HepG2 (cell line): ENCODE data around the gene TRAPPC4. TPM values are rescaled to one million over a fixed set of nuclear protein-coding genes. Genes with fewer than 3 reads are reported as not detected.

Experiments
- ARNT2 ChIP-seq: sonication (generic); formaldehyde crosslinking; IDR thresholded peaks from 2 replicates; pipeline ENCODE4 v1.8.0; 2022; ENCODE audit warnings: mild to moderate bottlenecking, low read depth, missing genetic modification reagents, moderate library complexity
- HNRNPLL ChIP-seq: fragments of 200-400 bp; formaldehyde crosslinking; IDR thresholded peaks from 2 replicates; pipeline ENCODE4 v1.6.1; 2017; ENCODE audit warnings: mild to moderate bottlenecking, low read depth, low read length; ENCODE audit not compliant: poor library complexity, severe bottlenecking
- KLF13 ChIP-seq: sonication (generic); formaldehyde crosslinking; IDR thresholded peaks from 2 replicates; pipeline ENCODE4 v1.4.0; 2020; ENCODE audit warnings: mild to moderate bottlenecking, missing genetic modification reagents
- KMT2B ChIP-seq: IDR thresholded peaks from 2 replicates; pipeline ENCODE4 v1.6.1; 2016; ENCODE audit warnings: missing genetic modification reagents, missing compliant biosample characterization
- NAIF1 ChIP-seq: sonication (generic); formaldehyde crosslinking; IDR thresholded peaks from 2 replicates; pipeline ENCODE4 v1.5.0; 2020; ENCODE audit warnings: mild to moderate bottlenecking, missing genetic modification reagents, borderline replicate concordance
- PAWR ChIP-seq: sonication (generic); formaldehyde crosslinking; IDR thresholded peaks from 2 replicates; pipeline ENCODE4 v1.4.0; 2020; ENCODE audit warnings: missing genetic modification reagents, mild to moderate bottlenecking, borderline replicate concordance
- SRY ChIP-seq: sonication (generic); formaldehyde crosslinking; IDR thresholded peaks from 2 replicates; pipeline ENCODE4 v1.8.0; 2022; ENCODE audit warnings: mild to moderate bottlenecking, missing genetic modification reagents
- SSRP1 ChIP-seq: IDR thresholded peaks from 2 replicates; pipeline ENCODE4 v1.6.1; 2016; ENCODE audit warnings: control low read depth
- TRIM24 ChIP-seq: sonication (generic); formaldehyde crosslinking; IDR thresholded peaks from 2 replicates; pipeline ENCODE4 v1.8.0; 2022; ENCODE audit warnings: mild to moderate bottlenecking, missing genetic modification reagents
- ZBTB3 ChIP-seq: sonication (generic); formaldehyde crosslinking; IDR thresholded peaks from 2 replicates; pipeline ENCODE4 v1.4.0; 2020; ENCODE audit warnings: low read depth, mild to moderate bottlenecking, moderate library complexity, missing genetic modification reagents, borderline replicate concordance
- ZBTB46 ChIP-seq: sonication (generic); formaldehyde crosslinking; IDR thresholded peaks from 2 replicates; pipeline ENCODE4 v1.4.0; 2020; ENCODE audit warnings: mild to moderate bottlenecking, missing genetic modification reagents, borderline replicate concordance
- ZNF124 ChIP-seq: sonication (generic); formaldehyde crosslinking; IDR thresholded peaks from 2 replicates; pipeline ENCODE4 v1.4.0; 2020; ENCODE audit warnings: missing genetic modification reagents
- ZNF580 ChIP-seq: IDR thresholded peaks from 2 replicates; pipeline ENCODE4 v1.6.1; 2016; ENCODE audit warnings: low read depth, borderline replicate concordance
- ZNF703 ChIP-seq: sonication (generic); formaldehyde crosslinking; IDR thresholded peaks from 2 replicates; pipeline ENCODE4 v1.5.1; 2020; ENCODE audit warnings: missing genetic modification reagents, mild to moderate bottlenecking, moderate library complexity, borderline replicate concordance
- ZNF720 ChIP-seq: sonication (generic); formaldehyde crosslinking; IDR thresholded peaks from 2 replicates; pipeline ENCODE4 v1.4.0; 2020; ENCODE audit warnings: missing genetic modification reagents
- ZNF772 ChIP-seq: sonication (generic); formaldehyde crosslinking; IDR thresholded peaks from 2 replicates; pipeline ENCODE4 v1.5.0; 2020; ENCODE audit warnings: mild to moderate bottlenecking, missing genetic modification reagents
- ZSCAN29 ChIP-seq: sonication (generic); formaldehyde crosslinking; conservative IDR thresholded peaks from 2 replicates; pipeline ENCODE4 v1.4.0; 2020; ENCODE audit warnings: mild to moderate bottlenecking, missing genetic modification reagents
- polyA plus RNA-seq, 8 experiments: library from polyadenylated mRNA; depleted of rRNA in 3 of 8; stranded (reverse) in 7 of 8; unstranded in 1 of 8; fragments of >200 nt; fragmentation: Illumina TruSeq in 4 of 8; extraction: Trizol in 4 of 8; gene quantifications; 2 replicates each; pipeline versions ENCODE4 v1.2.1 to v1.2.3, GENCODE V29; 2011 to 2016; ENCODE audit warnings: low read depth in 4 of 8, missing spikeins in 1 of 8, mixed read lengths in 1 of 8; ENCODE audit not compliant: insufficient read depth in 1 of 8
- total RNA-seq, 5 experiments: library from RNA; depleted of rRNA; stranded (reverse); fragments of >200 nt; fragmentation: Illumina TruSeq; extraction: Trizol; gene quantifications; 2 replicates each; pipeline ENCODE4 v1.2.3, GENCODE V29; 2016; ENCODE audit warnings: low read depth in 1 of 5
- TF ChIP-seq, protein P1 (sequence below): sonication (generic); formaldehyde crosslinking; IDR thresholded peaks from 2 replicates; pipeline ENCODE4 v1.9.0; 2022; ENCODE audit warnings: low read depth, missing genetic modification reagents
- TF ChIP-seq, protein P2 (sequence below): sonication (generic); formaldehyde crosslinking; IDR thresholded peaks from 2 replicates; pipeline ENCODE4 v1.8.1; 2023; ENCODE audit warnings: mild to moderate bottlenecking, missing genetic modification reagents, borderline replicate concordance
- TF ChIP-seq, protein P3 (sequence below): sonication (generic); formaldehyde crosslinking; conservative IDR thresholded peaks from 2 replicates; pipeline ENCODE4 v1.5.0; 2020; ENCODE audit warnings: missing genetic modification reagents

The TRAPPC4 gene
- total and polyA plus RNA-seq, 2 of the 13 experiments (the other 11 are each of a cell fraction or from before 2014, with no cell fraction given), result 97.4 to 140 TPM

GRCh38 chr11:118997627-118998387, 20.8 kb upstream of the TRAPPC4 start, which contains the start of gene CENATAC (continued):
- no peak for TF ChIP-seq ZSCAN29
- TF ChIP-seq ZNF772 (CRISPR knock-in tag), result no peak; the same call in 1 of the 2 replicates
- no peak for TF ChIP-seq ZBTB3 (CRISPR knock-in tag)
- TF ChIP-seq SRY (CRISPR knock-in tag), result 0 out of 2 replicates have a peak, but pooled peaks have one; percentile 30
- TF ChIP-seq ZNF124, result peak; percentile 68; the same call in 1 of the 2 replicates
- TF ChIP-seq, protein P1, sequence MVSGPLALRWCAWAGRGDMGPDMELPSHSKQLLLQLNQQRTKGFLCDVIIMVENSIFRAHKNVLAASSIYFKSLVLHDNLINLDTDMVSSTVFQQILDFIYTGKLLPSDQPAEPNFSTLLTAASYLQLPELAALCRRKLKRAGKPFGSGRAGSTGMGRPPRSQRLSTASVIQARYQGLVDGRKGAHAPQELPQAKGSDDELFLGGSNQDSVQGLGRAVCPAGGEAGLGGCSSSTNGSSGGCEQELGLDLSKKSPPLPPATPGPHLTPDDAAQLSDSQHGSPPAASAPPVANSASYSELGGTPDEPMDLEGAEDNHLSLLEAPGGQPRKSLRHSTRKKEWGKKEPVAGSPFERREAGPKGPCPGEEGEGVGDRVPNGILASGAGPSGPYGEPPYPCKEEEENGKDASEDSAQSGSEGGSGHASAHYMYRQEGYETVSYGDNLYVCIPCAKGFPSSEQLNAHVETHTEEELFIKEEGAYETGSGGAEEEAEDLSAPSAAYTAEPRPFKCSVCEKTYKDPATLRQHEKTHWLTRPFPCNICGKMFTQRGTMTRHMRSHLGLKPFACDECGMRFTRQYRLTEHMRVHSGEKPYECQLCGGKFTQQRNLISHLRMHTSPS, result 0 out of 2 replicates have a peak, but pooled peaks have one; percentile 3
- TF ChIP-seq ZNF720 (CRISPR knock-in tag), result no peak
- no peak for TF ChIP-seq PAWR (CRISPR knock-in tag)
- peak; percentile 68 for TF ChIP-seq HNRNPLL
- peak; percentile 86 for TF ChIP-seq KMT2B (CRISPR knock-in tag)
- TF ChIP-seq ZNF703 (CRISPR knock-in tag), result no peak; the same call in 1 of the 2 replicates
- peak; percentile 68; the same call in 1 of the 2 replicates for TF ChIP-seq SSRP1 (CRISPR knock-in tag)
- TF ChIP-seq ARNT2, result no peak
- TF ChIP-seq, protein P2, sequence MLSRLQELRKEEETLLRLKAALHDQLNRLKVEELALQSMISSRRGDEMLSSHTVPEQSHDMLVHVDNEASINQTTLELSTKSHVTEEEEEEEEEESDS (CRISPR knock-in tag), result no peak
- no peak for TF ChIP-seq ZBTB46 (CRISPR knock-in tag)
- TF ChIP-seq, protein P3, sequence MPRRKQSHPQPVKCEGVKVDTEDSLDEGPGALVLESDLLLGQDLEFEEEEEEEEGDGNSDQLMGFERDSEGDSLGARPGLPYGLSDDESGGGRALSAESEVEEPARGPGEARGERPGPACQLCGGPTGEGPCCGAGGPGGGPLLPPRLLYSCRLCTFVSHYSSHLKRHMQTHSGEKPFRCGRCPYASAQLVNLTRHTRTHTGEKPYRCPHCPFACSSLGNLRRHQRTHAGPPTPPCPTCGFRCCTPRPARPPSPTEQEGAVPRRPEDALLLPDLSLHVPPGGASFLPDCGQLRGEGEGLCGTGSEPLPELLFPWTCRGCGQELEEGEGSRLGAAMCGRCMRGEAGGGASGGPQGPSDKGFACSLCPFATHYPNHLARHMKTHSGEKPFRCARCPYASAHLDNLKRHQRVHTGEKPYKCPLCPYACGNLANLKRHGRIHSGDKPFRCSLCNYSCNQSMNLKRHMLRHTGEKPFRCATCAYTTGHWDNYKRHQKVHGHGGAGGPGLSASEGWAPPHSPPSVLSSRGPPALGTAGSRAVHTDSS, result no peak
- TF ChIP-seq NAIF1 (CRISPR knock-in tag), result peak; percentile 89
- no peak for TF ChIP-seq KLF13 (CRISPR knock-in tag)
- TF ChIP-seq TRIM24 (CRISPR knock-in tag), result no peak
- peak; percentile 55; the same call in 1 of the 2 replicates for TF ChIP-seq ZNF580 (CRISPR knock-in tag)
